NCI-H1092 treated with DMSO at 0.1 percent for 48 hours (cell line): ENCODE measurements around the gene MRPL42.

Experiments
- DNase-seq: peaks from one replicate; lab custom pipeline; 2025; lab: John Stamatoyannopoulos, UW

The MRPL42 gene

GRCh38 chr12:93500201-93500600 is 32.9 kb downstream of the MRPL42 start:
- no peak for DNase-seq

DNA sequence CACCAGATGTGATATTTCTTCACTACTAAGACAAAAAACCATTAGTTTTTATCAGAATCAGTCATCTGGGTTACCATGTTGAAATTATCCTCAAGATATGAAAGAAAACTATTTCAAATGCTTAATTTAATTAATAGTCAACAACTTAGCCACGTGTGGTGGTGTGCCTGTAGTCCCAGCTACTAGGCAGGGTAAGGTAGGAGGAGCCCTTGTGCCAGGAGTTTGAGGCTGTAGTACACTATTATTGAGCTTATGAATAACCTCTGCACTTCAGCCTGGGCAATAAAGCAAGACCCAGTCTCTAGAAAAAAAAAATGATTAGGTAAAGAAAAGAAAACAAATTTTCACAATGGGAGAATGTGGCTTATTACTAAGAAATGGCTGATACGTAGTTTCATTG is 33.4 kb downstream of the MRPL42 start:
- DNase-seq: no peak

GRCh38 chr12:93502802-93503623 is 35.7 kb downstream of the MRPL42 start:
- peak; percentile 1 for DNase-seq

DNA sequence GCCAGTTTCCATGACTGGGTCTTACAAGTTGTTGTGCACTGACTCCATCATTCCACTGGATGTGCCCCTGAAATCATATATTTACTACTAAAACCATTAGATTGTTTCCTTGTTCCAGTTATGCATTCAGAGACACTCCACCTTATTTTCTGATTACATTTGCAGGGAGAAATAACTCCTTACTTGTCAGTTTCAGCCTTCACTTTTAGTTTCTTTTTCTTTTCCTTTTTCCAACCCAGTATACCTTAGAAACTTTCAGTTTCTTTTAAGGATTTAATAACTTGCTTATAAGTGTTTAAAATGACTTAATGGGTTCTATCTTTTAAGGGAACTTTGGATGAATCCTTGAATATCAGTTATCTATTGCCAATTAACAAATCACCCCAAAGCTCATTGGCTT is 39.9 kb downstream of the MRPL42 start:
- no peak for DNase-seq

GRCh38 chr12:93509506-93509905 is 42.2 kb downstream of the MRPL42 start:
- DNase-seq: no peak

GRCh38 chr12:93514853-93515252 is 47.5 kb downstream of the MRPL42 start:
- no peak for DNase-seq

DNA sequence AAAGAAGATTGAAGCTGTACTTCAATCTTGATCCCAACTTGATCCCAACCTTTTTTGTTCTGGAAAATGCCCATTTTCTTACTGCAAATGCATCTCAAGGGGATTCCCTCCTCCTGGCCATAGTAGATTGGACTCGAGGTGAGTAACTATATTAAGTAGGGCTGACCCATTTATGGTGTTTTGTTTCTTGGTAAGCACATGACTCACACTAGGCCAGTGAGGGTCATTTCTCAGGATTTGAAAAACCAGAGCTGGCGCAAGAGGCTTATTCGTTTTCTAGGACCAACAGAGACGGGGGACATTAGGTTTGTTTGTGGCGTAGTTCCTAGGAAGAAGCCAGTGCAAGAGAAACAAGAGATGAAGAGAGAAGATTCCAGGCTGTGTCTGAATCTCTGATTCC is 51.4 kb downstream of the MRPL42 start:
- DNase-seq: no peak

DNA sequence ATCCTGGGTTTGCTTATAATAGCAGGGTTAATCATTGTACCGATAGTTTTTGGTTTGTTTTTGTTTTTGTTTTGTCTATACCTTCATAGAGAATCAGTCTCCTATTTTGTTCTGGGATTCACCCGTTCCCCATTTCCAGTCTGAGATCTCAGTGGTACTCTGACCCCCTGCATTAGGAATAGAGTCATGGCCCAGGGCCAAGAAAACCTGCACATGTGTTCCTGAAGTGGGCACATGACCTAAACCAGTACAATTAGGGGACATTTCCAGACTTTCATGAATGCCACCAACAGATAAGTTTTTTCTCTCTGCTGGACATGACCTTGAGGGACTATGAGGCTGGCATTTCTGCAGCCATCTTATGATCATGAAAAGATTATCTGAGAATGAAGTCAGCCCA is 52.5 kb downstream of the MRPL42 start:
- DNase-seq: no peak

GRCh38 chr12:93520454-93520853 is 53.1 kb downstream of the MRPL42 start:
- no peak for DNase-seq

DNA sequence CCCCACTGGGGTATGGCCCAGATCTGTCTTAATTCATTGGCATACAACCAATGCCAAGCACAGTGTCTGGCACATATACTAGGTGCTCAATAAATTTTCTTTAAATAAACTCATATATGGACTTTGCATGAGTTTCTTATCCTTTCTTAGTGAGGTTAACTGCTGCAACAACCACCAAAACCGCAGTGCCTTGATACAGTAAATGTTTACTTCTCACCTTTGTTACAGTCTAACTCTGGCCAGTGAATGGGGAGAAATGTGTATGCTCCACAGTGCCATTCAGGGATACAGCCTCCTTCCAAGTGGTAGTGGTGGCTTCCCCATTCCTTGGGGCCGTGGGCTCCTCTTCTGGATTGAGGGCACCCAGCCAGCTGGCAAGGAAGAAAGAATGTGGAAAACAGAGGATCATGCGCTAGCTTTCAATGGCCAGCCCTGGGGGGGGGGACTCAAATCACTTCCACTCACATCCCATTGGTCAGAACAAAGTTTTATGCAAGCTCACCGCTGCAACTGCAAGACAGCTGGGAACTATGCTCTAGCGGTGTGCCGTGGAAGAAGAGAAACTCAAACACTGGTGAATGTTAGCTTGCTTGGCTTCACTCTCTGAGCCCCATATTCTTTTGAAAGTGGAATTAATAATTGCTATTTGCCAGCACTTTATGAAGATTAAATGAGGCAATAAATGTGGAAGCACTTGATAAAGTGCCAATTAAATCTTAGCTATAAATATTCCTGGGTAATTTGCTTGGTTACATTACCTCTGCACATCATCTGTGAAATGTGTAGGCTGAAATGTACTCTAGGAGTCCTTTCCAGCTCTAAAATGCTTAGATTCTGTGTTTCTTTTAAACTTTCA is 54.1 kb downstream of the MRPL42 start:
- no peak for DNase-seq

GRCh38 chr12:93524386-93525133 is 57.2 kb downstream of the MRPL42 start:
- DNase-seq: no peak

- no peak for DNase-seq
Measured at GRCh38 chr12:93526786-93527428, 59.6 kb downstream of the MRPL42 start.

- no peak for DNase-seq
Measured at GRCh38 chr12:93530358-93530757, 63.0 kb downstream of the MRPL42 start.

GRCh38 chr12:93533310-93533709 is 66.0 kb downstream of the MRPL42 start:
- DNase-seq: no peak

DNA sequence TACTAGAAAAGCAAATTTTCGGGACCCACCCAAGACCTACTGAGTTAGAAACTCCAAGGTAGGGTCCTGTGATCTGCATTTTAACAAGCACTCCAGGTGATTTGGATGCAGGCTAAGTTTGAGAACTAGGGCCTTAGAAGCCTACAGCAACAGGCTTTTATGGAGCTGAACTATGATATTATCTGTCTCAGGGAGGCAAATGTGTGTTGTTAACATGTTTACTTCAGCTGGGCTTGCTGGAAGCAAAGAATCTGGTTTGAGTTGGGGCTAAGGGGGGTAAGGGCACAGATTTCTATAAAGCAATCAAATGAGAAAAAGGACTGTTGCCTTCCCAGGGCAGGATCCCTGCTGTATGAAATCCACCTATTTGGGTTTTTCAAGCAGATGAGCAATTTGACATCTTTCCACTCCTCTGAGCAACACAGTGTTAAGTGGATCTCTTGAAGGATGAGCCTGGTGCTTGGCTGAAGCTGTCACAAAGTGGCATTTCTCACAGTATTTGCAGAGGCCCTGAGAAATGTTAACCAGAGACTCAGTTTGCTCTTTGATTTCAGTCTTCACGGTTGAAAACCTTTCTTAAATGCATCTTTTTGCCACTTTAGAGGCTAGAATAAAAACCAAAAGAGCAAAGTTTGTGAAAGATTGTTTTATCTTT is 68.9 kb downstream of the MRPL42 start:
- no peak for DNase-seq

DNA sequence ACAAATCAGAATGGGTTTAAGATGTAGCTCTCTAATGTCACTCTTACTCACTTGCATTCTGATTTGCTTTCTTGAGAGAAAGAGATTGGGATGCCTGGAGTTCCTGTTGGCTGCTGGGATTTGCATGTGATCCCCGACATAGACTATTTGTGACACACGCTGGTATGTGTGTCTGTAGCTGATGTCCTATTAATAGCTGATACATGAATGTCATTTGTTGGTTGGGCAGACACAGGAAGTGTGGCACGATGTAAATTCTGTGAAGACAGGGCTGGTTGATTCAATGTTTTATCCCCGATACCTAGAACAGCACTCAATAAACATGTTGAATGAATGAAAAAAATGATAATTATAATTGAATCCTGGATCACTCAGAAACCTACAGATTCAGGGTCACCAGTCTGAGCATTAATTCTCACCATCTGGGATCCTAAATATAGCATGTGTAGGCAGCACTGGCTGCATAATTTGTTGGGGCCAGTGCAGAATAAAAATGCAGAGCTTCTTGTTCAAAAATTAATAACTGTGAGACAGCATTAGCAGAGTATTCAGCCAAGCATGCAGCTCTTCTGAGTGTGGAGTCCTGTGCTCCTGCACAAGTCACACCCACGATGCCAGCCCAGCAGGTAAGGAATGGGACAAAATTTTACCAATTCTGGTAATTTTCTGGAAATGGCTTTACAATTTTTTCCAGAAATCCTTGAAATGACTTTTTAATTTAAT is 69.6 kb downstream of the MRPL42 start:
- no peak for DNase-seq

DNA sequence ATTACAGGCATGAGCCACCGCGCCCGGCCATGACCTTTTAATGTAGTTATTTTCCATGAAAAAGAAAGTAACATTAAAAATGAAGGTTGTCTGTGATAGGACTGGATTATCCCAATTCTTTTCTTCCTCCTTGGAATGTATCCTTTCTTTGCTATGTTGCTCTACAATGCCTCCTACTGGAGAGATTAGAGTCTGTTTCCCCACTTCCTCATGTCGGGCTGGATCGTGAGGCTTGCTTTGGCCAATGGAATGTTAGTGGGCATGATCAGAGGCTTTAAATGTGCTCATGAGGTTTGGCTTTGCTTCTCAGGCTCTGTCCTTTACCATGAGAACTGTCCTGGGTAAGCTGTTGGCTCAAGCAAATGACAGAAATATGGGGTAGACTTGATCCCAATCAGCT is 70.5 kb downstream of the MRPL42 start:
- DNase-seq: no peak

DNA sequence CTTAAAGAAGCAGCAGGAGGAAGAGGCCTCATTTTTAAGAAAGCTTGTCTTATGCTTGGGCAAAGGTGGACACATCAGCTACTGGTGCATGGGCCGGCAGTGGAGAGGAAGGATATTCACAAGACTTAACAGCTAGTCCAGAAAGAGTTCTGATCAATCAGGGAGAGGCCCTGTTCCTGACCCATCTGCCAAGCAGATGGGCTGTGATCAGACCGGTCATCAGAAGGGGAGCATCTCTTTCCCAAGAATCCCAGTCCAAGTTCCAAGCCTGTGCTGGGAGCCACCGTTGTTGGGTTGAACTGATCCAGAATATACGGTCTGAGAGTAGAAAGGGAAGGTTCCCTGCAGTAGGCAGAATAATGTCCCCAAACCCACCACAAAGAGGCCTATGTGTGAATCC is 72.5 kb downstream of the MRPL42 start:
- no peak for DNase-seq

GRCh38 chr12:93540466-93540865 is 73.2 kb downstream of the MRPL42 start:
- DNase-seq: no peak

DNA sequence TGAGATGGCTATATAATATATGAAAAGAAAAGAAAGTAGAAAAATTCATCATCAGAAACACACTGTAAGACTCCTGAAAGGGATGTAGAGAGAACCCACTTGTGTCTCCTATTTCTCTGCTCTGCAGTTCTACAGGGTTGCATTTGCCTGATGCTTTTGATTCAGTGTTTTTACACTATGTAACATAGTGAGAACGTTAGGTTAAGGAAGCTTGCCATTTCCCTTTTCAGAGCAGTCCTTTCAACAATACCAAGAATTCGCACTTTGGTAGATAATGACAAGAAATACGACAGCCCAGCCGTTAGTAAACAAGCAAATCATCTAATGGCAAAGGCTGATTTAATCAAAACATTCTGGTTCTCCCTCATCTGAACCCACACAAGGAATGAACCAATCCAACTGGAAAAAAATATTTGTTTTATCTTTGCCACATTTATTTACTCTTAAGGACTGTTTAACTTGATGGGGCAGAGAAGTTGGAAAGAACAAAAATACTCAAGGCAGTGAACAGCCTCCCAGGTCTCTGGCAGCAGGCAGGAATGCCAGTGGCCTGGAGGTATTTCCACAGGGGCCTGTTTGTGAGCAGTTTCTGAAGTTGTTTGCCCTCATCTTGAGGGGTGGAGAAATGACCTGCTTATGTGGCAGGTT is 74.4 kb downstream of the MRPL42 start:
- no peak for DNase-seq
